Loucy (cell line): ENCODE data around the gene ADAMTS10.

ENCODE experiments used
- H2AFZ ChIP-seq: fragments of 200-600 bp; sonication (generic); 2 replicates; pipeline ENCODE4 v1.6.0; 2016; ENCODE audit warnings: antibody characterized with exemption, mild to moderate bottlenecking, low read length, moderate library complexity
- H3F3A ChIP-seq: fragments of 200-600 bp; 2 replicates; pipeline ENCODE4 v1.6.0; 2016; ENCODE audit warnings: antibody characterized with exemption, low read depth, mild to moderate bottlenecking
- H3K27me3 ChIP-seq: fragments of 200-600 bp; sonication (generic); 2 replicates; pipeline ENCODE4 v1.6.1; 2014; ENCODE audit warnings: low read length, mild to moderate bottlenecking; ENCODE audit not compliant: insufficient read depth, poor library complexity, severe bottlenecking
- H3K36me3 ChIP-seq: fragments of 200-600 bp; sonication (generic); 2 replicates; pipeline ENCODE4 v1.6.1; 2016; ENCODE audit warnings: low read length; ENCODE audit not compliant: insufficient read depth
- H3K4me1 ChIP-seq: fragments of 200-600 bp; sonication (generic); 2 replicates; pipeline ENCODE4 v1.5.1; 2014; ENCODE audit warnings: low read length, mild to moderate bottlenecking; ENCODE audit not compliant: insufficient read depth, poor library complexity, severe bottlenecking
- H3K4me2 ChIP-seq: fragments of 200-600 bp; sonication (generic); 2 replicates; pipeline ENCODE4 v1.6.0; 2014; ENCODE audit warnings: antibody characterized with exemption, low read length, low read depth, mild to moderate bottlenecking; ENCODE audit not compliant: poor library complexity, severe bottlenecking
- H3K4me3 ChIP-seq: fragments of 200-600 bp; sonication (generic); 2 replicates; pipeline ENCODE4 v1.5.1; 2014; ENCODE audit warnings: low read length, mild to moderate bottlenecking, mixed read lengths; ENCODE audit not compliant: poor library complexity, severe bottlenecking
- H3K79me2 ChIP-seq: fragments of 200-600 bp; sonication (generic); 2 replicates; pipeline ENCODE4 v1.6.1; 2014; ENCODE audit warnings: low read length; ENCODE audit not compliant: insufficient read depth
- H3K9ac ChIP-seq: fragments of 200-600 bp; sonication (generic); 2 replicates; pipeline ENCODE4 v1.6.0; 2014; ENCODE audit warnings: mild to moderate bottlenecking, low read depth, low read length, moderate library complexity; ENCODE audit not compliant: poor library complexity, severe bottlenecking
- H3K9me2 ChIP-seq: fragments of 200-600 bp; sonication (generic); replicated peaks from 2 replicates; pipeline ENCODE4 v1.6.1; 2016; ENCODE audit warnings: low read depth, low read length, mixed read lengths
- H3K9me3 ChIP-seq: fragments of 200-600 bp; sonication (generic); 2 replicates; pipeline ENCODE4 v1.6.1; 2014; ENCODE audit warnings: mild to moderate bottlenecking, antibody characterized with exemption, low read length, low read depth; ENCODE audit not compliant: insufficient read depth
- H4K20me1 ChIP-seq: fragments of 200-600 bp; sonication (generic); 2 replicates; pipeline ENCODE4 v1.6.0; 2014; ENCODE audit warnings: antibody characterized with exemption, low read length, mild to moderate bottlenecking; ENCODE audit not compliant: insufficient read depth, poor library complexity, severe bottlenecking
- EZH2phosphoT487 ChIP-seq: fragments of 200-600 bp; IDR thresholded peaks from 2 replicates; pipeline ENCODE4 v1.6.1; 2018; ENCODE audit warnings: antibody characterized with exemption, mild to moderate bottlenecking, moderate library complexity, borderline replicate concordance
- TF ChIP-seq, protein P1 (sequence below): fragments of 200-600 bp; sonication (generic); conservative IDR thresholded peaks from 2 replicates; pipeline ENCODE4 v1.5.1; 2014; ENCODE audit warnings: mild to moderate bottlenecking, antibody characterized with exemption, low read length

ADAMTS10 gene

DNA sequence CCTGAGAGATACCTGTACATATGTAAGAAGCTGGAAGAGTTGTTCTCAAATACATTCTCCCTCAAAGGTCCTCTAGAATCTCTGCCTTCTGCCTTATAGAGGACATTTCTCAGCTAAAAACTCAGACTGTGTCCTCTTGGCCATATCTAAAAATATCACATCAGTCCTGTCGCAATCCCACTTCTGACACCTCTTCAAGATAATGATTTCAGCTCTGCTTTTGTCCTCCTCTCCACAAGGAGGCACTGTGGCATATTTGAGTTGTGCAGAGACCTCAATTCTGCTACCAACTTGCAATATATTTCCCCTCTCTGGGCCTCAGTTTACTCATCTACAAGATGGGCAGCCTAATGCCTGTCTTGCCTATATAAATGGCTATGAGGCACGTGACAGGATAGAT, 16.6 kb downstream of the ADAMTS10 start:
- H3K36me3 ChIP-seq = no peaks in the 10 kb centered on the region; the same call in 1 of the 2 replicates
- no peaks in the 10 kb centered on the region for H3K79me2 ChIP-seq
- no peaks in the 10 kb centered on the region for H3K9me2 ChIP-seq
- no peaks in the 10 kb centered on the region for H3F3A ChIP-seq
- H3K27me3 ChIP-seq = no peaks in the 10 kb centered on the region
- no peak overlapping the region for H2AFZ ChIP-seq
- no peaks in the 10 kb centered on the region for H3K4me1 ChIP-seq
- no peaks in the 10 kb centered on the region for H4K20me1 ChIP-seq
- peaks cover 7% of the 10 kb centered on the region; the same call in 1 of the 2 replicates for H3K9me3 ChIP-seq
- H3K9ac ChIP-seq = no peak overlapping the region
- TF ChIP-seq, protein P1, sequence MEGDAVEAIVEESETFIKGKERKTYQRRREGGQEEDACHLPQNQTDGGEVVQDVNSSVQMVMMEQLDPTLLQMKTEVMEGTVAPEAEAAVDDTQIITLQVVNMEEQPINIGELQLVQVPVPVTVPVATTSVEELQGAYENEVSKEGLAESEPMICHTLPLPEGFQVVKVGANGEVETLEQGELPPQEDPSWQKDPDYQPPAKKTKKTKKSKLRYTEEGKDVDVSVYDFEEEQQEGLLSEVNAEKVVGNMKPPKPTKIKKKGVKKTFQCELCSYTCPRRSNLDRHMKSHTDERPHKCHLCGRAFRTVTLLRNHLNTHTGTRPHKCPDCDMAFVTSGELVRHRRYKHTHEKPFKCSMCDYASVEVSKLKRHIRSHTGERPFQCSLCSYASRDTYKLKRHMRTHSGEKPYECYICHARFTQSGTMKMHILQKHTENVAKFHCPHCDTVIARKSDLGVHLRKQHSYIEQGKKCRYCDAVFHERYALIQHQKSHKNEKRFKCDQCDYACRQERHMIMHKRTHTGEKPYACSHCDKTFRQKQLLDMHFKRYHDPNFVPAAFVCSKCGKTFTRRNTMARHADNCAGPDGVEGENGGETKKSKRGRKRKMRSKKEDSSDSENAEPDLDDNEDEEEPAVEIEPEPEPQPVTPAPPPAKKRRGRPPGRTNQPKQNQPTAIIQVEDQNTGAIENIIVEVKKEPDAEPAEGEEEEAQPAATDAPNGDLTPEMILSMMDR = peak; percentile 45
- no peak for TF ChIP-seq EZH2phosphoT487
- H3K4me2 ChIP-seq = no peak overlapping the region
- no peak overlapping the region for H3K4me3 ChIP-seq

DNA sequence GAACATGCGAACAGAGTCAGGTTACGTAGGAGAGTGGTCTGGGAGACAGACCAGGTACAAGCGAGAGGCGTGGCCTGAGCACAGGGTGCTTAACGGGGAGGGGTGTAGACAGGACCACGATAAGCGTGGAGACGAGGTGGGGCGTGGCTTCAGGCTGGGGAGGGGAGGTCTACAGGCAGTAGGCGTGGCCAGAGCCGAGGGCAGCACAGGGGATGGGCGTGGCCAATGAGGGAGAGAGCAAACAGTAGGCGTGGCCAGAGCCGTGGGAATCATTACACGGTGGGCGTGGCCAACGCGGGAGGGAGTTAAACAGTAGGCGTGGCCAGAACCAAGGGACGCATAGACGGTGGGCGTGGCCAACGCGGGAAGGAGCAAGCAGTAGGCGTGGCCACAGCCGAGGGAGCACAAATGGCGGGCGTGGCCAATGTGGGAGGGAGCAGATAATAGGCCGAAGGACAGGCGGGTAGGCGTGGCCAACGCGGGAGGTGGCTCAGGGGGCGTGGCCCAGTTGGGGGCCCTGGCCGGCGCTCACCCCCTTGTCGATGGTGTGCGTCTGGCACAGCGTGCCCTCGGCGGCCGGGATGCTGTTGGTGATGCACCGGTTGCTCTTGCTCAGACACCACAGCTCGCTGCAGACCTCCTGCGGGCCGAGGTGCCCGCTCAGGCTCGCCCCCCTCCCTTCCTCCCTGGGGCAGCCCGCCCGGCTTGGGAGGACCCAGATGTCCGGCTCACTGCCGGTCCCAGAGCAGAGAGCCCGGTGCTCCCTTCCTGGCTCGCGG, 18.1 kb downstream of the ADAMTS10 start:
- no peak overlapping the region for H3K4me3 ChIP-seq
- no peaks in the 10 kb centered on the region for H3K79me2 ChIP-seq

DNA sequence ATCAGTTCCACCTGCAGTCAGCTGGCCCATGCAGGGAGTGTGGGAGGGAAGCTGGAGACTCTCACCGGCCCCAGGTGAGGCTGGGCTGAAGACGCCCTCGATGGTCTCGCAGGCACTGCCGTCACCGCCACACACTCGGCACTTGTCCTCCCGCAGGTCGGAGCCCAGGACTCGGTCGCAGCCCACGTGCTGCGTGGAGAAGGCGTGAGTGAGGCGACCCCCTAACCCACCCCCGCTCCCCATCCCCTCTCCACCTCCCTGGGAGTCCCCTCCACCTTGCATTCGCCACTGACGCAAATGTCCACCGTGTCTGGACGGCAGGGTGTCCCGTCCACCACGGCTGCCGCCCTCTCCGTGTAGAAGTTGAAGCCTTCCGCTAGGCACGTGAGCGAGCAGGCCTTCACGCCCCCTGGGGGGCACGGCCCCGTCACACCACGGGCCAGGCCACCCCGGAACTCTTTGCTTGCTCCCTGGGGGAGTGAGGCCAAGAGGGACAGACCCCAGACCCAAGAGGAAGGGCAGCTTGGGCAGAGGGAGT, 21.3 kb downstream of the ADAMTS10 start:
- H3K4me2 ChIP-seq = no peak overlapping the region
- no peaks in the 10 kb centered on the region for H4K20me1 ChIP-seq
- TF ChIP-seq, protein P1 = no peak
- TF ChIP-seq EZH2phosphoT487 = no peak

More for the DNA sequence above, 18.1 kb downstream of the ADAMTS10 start:
- Histone ChIP-seq H3K9ac (no peak overlapping the region), H3K9me3 (peaks cover 7% of the 10 kb centered on the region; the same call in 1 of the 2 replicates), H3K27me3 (no peaks in the 10 kb centered on the region), H3K4me2 (no peak overlapping the region), H2AFZ (no peak overlapping the region), H3F3A (no peaks in the 10 kb centered on the region), H3K36me3 (no peaks in the 10 kb centered on the region; the same call in 1 of the 2 replicates), H3K4me1 (no peaks in the 10 kb centered on the region), H3K9me2 (no peaks in the 10 kb centered on the region), H4K20me1 (no peaks in the 10 kb centered on the region)
- TF ChIP-seq, protein P1 = no peak
- no peak for TF ChIP-seq EZH2phosphoT487

More for the DNA sequence above, 21.3 kb downstream of the ADAMTS10 start:
- H3K79me2 ChIP-seq = no peaks in the 10 kb centered on the region
- H3K4me1 ChIP-seq = no peaks in the 10 kb centered on the region
- H3K9me3 ChIP-seq = peaks cover 7% of the 10 kb centered on the region; the same call in 1 of the 2 replicates
- H3K9me2 ChIP-seq = no peaks in the 10 kb centered on the region
- H2AFZ ChIP-seq = no peak overlapping the region
- no peak overlapping the region for H3K9ac ChIP-seq
- no peak overlapping the region for H3K4me3 ChIP-seq
- no peaks in the 10 kb centered on the region for H3K36me3 ChIP-seq
- H3K27me3 ChIP-seq = no peaks in the 10 kb centered on the region
- H3F3A ChIP-seq = no peaks in the 10 kb centered on the region
